ENCODE results near the gene CCDC60.

DNA sequence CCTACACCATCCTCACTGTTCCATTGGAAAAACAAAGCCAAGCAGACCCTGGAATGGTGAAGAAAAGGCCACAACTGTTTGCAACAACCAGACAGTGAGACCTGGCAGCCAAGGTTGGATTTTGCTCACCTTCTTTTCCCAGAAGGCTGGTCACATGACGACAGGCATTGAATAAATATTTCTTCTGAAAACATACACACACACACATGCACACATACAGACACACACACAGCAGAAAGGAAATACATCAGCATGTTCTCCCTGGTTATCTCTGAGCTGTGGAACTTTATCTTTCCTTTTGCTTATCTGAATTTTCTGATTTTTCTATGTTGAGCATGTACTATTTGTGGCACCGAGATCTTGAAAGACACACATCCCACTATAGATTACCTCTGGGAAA lies 38.0 kb upstream of the CCDC60 start:
- TF ChIP-seq, protein P1, sequence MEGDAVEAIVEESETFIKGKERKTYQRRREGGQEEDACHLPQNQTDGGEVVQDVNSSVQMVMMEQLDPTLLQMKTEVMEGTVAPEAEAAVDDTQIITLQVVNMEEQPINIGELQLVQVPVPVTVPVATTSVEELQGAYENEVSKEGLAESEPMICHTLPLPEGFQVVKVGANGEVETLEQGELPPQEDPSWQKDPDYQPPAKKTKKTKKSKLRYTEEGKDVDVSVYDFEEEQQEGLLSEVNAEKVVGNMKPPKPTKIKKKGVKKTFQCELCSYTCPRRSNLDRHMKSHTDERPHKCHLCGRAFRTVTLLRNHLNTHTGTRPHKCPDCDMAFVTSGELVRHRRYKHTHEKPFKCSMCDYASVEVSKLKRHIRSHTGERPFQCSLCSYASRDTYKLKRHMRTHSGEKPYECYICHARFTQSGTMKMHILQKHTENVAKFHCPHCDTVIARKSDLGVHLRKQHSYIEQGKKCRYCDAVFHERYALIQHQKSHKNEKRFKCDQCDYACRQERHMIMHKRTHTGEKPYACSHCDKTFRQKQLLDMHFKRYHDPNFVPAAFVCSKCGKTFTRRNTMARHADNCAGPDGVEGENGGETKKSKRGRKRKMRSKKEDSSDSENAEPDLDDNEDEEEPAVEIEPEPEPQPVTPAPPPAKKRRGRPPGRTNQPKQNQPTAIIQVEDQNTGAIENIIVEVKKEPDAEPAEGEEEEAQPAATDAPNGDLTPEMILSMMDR (IDR thresholded peaks at IDR 0.05): no peak
- no peak for TF ChIP-seq POLR2A (IDR thresholded peaks at IDR 0.05; ENCODE audit: low read depth)

All from esophagus muscularis mucosa (tissue), 3 donors.